ENCODE data around the gene SETBP1. TPM values are rescaled to one million over a fixed set of nuclear protein-coding genes. Genes with fewer than 3 reads are reported as not detected.

Gene SETBP1
- total and polyA plus RNA-seq, 2 of the 8 experiments (the other 6 are each of a cell fraction or from before 2014, with no cell fraction given): 2.0 to 6.5 TPM

DNA sequence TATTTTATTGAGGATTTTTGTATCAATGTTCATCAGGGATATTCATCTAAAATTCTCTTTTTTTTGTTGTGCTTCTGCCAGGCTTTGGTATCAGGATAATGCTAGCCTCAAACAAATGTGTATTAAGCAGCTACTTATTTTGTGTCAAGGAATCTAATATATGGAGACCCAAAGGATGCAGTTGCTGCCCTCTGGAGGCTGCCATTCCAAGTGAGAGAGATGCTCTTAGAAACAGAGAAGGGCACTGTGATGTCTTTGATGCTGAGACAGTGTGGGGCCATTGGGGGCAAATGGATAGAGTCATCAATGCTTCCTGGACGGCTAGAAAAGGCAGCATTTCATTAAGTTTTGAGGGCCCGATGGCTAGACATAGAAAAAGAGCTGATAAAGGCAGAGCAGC lies 292.6 kb downstream of the SETBP1 start:
- 89% methylated on average over 2 of the region's 2 CpGs; no CpG with 5 or more reads in 1 of the 2 experiments for WGBS, 2 experiments (ENCODE audit: extremely low coverage in 1 of 2, insufficient coverage in 1 of 2, insufficient read length in 1 of 2, insufficient replicate concordance in 2 of 2, low coverage in 1 of 2, low lambda C conversion rate in 2 of 2, missing lambda C conversion rate in 1 of 2)

More for the DNA sequence above, 292.6 kb downstream of the SETBP1 start:
- Histone ChIP-seq H2AK5ac (ENCODE audit: low read depth, low read length) (no peak overlapping the region), H4K5ac (ENCODE audit: insufficient read length, low read depth, low read length) (no peak overlapping the region), H3K27ac (ENCODE audit: low read depth, low read length) (no peak overlapping the region), H4K8ac (ENCODE audit: extremely low read depth, insufficient read depth, low read length) (no peak overlapping the region), H3K18ac (ENCODE audit: extremely low read depth, low read length) (no peak overlapping the region), H3K23ac (ENCODE audit: insufficient read length) (no peak overlapping the region), H2BK15ac (ENCODE audit: low read length) (no peak overlapping the region), H2AFZ (ENCODE audit: low read length) (no peak overlapping the region), H3K4ac (replicated peaks; ENCODE audit: insufficient read length, low read depth, low read length) (no peak overlapping the region), H4K20me1 (replicated peaks in 1 of 2; ENCODE audit: control insufficient read depth in 1 of 2, insufficient read depth in 2 of 2, low read length in 2 of 2) (no peaks in the 10 kb centered on the region), H3K36me3 (ENCODE audit: control insufficient read depth in 2 of 4, insufficient read depth in 4 of 4, low read length in 3 of 4) (no peaks in the 10 kb centered on the region), H3K4me3 (ENCODE audit: extremely low read depth in 1 of 4, insufficient read depth in 2 of 4, low read depth in 3 of 4, low read length in 4 of 4) (no peak overlapping the region), H3K14ac (ENCODE audit: insufficient read length) (no peak overlapping the region), H3K9ac (replicated peaks in 1 of 4; ENCODE audit: extremely low read depth in 1 of 4, low read depth in 3 of 4, low read length in 3 of 4) (no peak overlapping the region), H3K79me1 (ENCODE audit: low read depth, low read length) (no peaks in the 10 kb centered on the region; the same call in 1 of the 2 replicates), H3K4me1 (replicated peaks in 1 of 4; ENCODE audit: control insufficient read depth in 3 of 4, insufficient read depth in 4 of 4, low read length in 3 of 4) (peaks cover 0 to 7% (median 3%) of the 10 kb centered on the region in 4 experiments; a peak in 6 of 7 replicates), H3K9me3 (ENCODE audit: insufficient read depth in 2 of 2, low read depth in 1 of 2, low read length in 1 of 2) (no peaks in the 10 kb centered on the region), H3K56ac (replicated peaks; ENCODE audit: insufficient read length, low read depth, low read length) (no peak overlapping the region), H2BK20ac (ENCODE audit: low read length) (no peak overlapping the region), H3K23me2 (ENCODE audit: low read depth, low read length) (no peaks in the 10 kb centered on the region), H3K27me3 (replicated peaks in 1 of 4; ENCODE audit: control insufficient read depth in 3 of 4, extremely low read depth in 1 of 4, insufficient read depth in 3 of 4, low read length in 3 of 4) (no peaks in the 10 kb centered on the region), H4K91ac (replicated peaks; ENCODE audit: insufficient read length, low read length) (no peak overlapping the region), H2BK12ac (ENCODE audit: low read depth, low read length) (no peak overlapping the region), H3K4me2 (ENCODE audit: insufficient read depth in 1 of 2, low read depth in 2 of 2, low read length in 2 of 2) (no peak overlapping the region), H2BK5ac (ENCODE audit: low read depth, low read length) (no peak overlapping the region), H2BK120ac (replicated peaks; ENCODE audit: low read depth, low read length) (no peak overlapping the region), H3K79me2 (ENCODE audit: control insufficient read depth in 1 of 2, insufficient read depth in 2 of 2, low read length in 2 of 2) (no peaks in the 10 kb centered on the region)
- no peak for FAIRE-seq
- ChIA-PET POLR2A (ENCODE audit: partially characterized antibody) (no interaction called here), CTCF (ENCODE audit: partially characterized antibody) (interaction anchor here (0.6 to 2.0 kb wide), 12 partner anchors 10 to 657 kb away, joined by 3 to 12 read pairs (median 4); no protein-coding TSS in a partner anchor)
- DNase-seq (ENCODE audit: low read depth in 1 of 2, low spot score in 2 of 2): no peak

Measured in H1 (cell line).